Left forelimb (tissue), 1 donor: ENCODE data around the gene USH2A.

Experiments
- DNase-seq: peaks from one replicate; pipeline ENCODE4 v3.0.0-alpha.2; 2018; ENCODE audit warnings: low spot score

Gene USH2A

GRCh38 chr1:215863796-215864195 is 559.5 kb downstream of the USH2A start:
- DNase-seq, result no peak

GRCh38 chr1:215860833-215861232 is 562.4 kb downstream of the USH2A start:
- DNase-seq, result no peak

- no peak for DNase-seq
Measured at GRCh38 chr1:215857317-215857716, 565.9 kb downstream of the USH2A start.

GRCh38 chr1:215845234-215845891 is 577.9 kb downstream of the USH2A start:
- DNase-seq, result no peak

- DNase-seq, result no peak
Measured at GRCh38 chr1:215844777-215845176, 578.5 kb downstream of the USH2A start.

GRCh38 chr1:215844266-215844665 is 579.0 kb downstream of the USH2A start:
- DNase-seq, result no peak

GRCh38 chr1:215842905-215843304 is 580.3 kb downstream of the USH2A start:
- no peak for DNase-seq

- DNase-seq, result no peak
Measured at GRCh38 chr1:215835951-215836350, 587.3 kb downstream of the USH2A start.

GRCh38 chr1:215833941-215834729 is 589.1 kb downstream of the USH2A start:
- DNase-seq, result no peak

GRCh38 chr1:215830226-215830810 is 592.9 kb downstream of the USH2A start:
- no peak for DNase-seq

- DNase-seq, result no peak
Measured at GRCh38 chr1:215825056-215825455, 598.2 kb downstream of the USH2A start.

GRCh38 chr1:215824245-215824644 is 599.0 kb downstream of the USH2A start:
- DNase-seq, result no peak

- DNase-seq, result no peak
Measured at GRCh38 chr1:215819114-215819513, 604.1 kb downstream of the USH2A start.

- DNase-seq, result no peak
Measured at GRCh38 chr1:215807911-215808436, 615.3 kb downstream of the USH2A start.

- no peak for DNase-seq
Measured at GRCh38 chr1:215807218-215807617, 616.0 kb downstream of the USH2A start.

- no peak for DNase-seq
Measured at GRCh38 chr1:215797859-215798258, 625.4 kb downstream of the USH2A start.

- DNase-seq, result no peak
Measured at GRCh38 chr1:215794156-215794555, 629.1 kb downstream of the USH2A start.

- no peak for DNase-seq
Measured at GRCh38 chr1:215793180-215793579, 630.1 kb downstream of the USH2A start.

GRCh38 chr1:215792446-215792845 is 630.8 kb downstream of the USH2A start:
- no peak for DNase-seq

GRCh38 chr1:215789981-215790380 is 633.3 kb downstream of the USH2A start:
- DNase-seq, result no peak

- no peak for DNase-seq
Measured at GRCh38 chr1:215786997-215787396, 636.3 kb downstream of the USH2A start.

GRCh38 chr1:215780641-215781040 is 642.6 kb downstream of the USH2A start:
- DNase-seq, result no peak

GRCh38 chr1:215780139-215780538 is 643.1 kb downstream of the USH2A start:
- DNase-seq, result no peak
